Immature natural killer cell (primary cell): ENCODE measurements around the gene FOXL1. TPM values are rescaled to one million over a fixed set of nuclear protein-coding genes. Genes with fewer than 3 reads are reported as not detected.
A peak's percentile ranks its signal among the peaks of the same experiment; 100 is the strongest.

ENCODE experiments used
- DNase-seq, 3 donors: peaks; one replicate each; pipeline ENCODE4 v3.0.0; 2022; ENCODE audit warnings: mixed read lengths in 1 of 3
- H3K27ac Mint-ChIP-seq, 6 donors: one replicate each; pipeline ENCODE4 v1.8.0; 2020; ENCODE audit warnings: mixed read lengths in 6 of 6, mild to moderate bottlenecking in 5 of 6, inconsistent platforms in 4 of 6, moderate library complexity in 3 of 6
- H3K27me3 Mint-ChIP-seq, 3 donors: one replicate each; pipeline ENCODE4 v1.8.0; 2020 to 2021; ENCODE audit warnings: low read depth in 3 of 3, mild to moderate bottlenecking in 3 of 3, mixed read lengths in 3 of 3, moderate library complexity in 3 of 3, inconsistent platforms in 1 of 3
- H3K36me3 Mint-ChIP-seq, 3 donors: one replicate each; pipeline ENCODE4 v1.8.0; 2020; ENCODE audit warnings: mixed read lengths in 3 of 3, inconsistent platforms in 2 of 3, mild to moderate bottlenecking in 2 of 3
- H3K4me1 Mint-ChIP-seq, 2 donors: one replicate each; pipeline ENCODE4 v1.8.0; 2020; ENCODE audit warnings: inconsistent platforms in 2 of 2, mild to moderate bottlenecking in 2 of 2, mixed read lengths in 2 of 2, moderate library complexity in 1 of 2
- H3K4me3 Mint-ChIP-seq, 5 donors: one replicate each; pipeline ENCODE4 v1.8.0; 2020; ENCODE audit warnings: mild to moderate bottlenecking in 5 of 5, mixed read lengths in 5 of 5, inconsistent platforms in 3 of 5, moderate library complexity in 3 of 5
- H3K9me3 Mint-ChIP-seq, 6 donors: one replicate each; pipeline ENCODE4 v1.8.0; 2020; ENCODE audit warnings: mild to moderate bottlenecking in 6 of 6, mixed read lengths in 6 of 6, inconsistent platforms in 4 of 6, moderate library complexity in 3 of 6
- polyA plus RNA-seq, 3 donors: library from polyadenylated mRNA; unstranded; fragments of 300-500 nt; fragmentation: Illumina TruSeq; gene quantifications; one replicate each; pipeline ENCODE4 v1.2.3, GENCODE V29; 2021

The FOXL1 gene
- polyA plus RNA-seq, 3 donors from 2014 or later, result not detected

DNA sequence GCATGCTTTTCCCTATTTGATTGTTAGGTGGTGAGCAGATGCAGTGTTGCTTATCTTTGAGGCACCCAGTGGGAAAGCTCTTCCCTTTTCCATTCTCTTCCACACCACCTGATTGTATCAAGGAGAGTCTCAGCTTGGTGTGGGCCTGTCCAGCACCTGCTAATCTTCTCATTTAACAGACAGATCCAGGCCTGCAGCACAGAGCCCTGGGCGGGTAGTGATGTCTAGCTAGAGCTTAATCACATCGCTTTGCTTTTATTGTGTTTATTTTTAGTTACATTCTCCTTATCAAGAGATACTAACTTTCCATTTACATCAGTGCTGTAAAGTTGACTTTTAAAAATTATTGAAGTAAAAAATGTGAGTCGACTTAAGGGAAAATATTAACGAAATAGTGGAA, 24.2 kb downstream of the FOXL1 start:
- H3K27me3 Mint-ChIP-seq, result peaks cover 4 to 13% (median 4%) of the 10 kb centered on the region in 3 donors
- peak overlapping the region in 2 of 5 donors; percentile 36 to 46 for H3K4me3 Mint-ChIP-seq
- DNase-seq, result no peak
- H3K9me3 Mint-ChIP-seq, result no peaks in the 10 kb centered on the region
- H3K27ac Mint-ChIP-seq, result no peak overlapping the region
- peaks cover 12 to 13% of the 10 kb centered on the region in 2 donors for H3K4me1 Mint-ChIP-seq
- no peaks in the 10 kb centered on the region for H3K36me3 Mint-ChIP-seq

GRCh38 chr16:86604436-86605193, 26.3 kb downstream of the FOXL1 start:
- Mint-ChIP-seq H3K9me3 (no peaks in the 10 kb centered on the region), H3K27ac (peak overlapping the region; percentile 32 to 91 (median 81)), H3K4me3 (peak overlapping the region; percentile 83 to 94 (median 89)), H3K36me3 (no peaks in the 10 kb centered on the region), H3K27me3 (peaks cover 2 to 9% (median 4%) of the 10 kb centered on the region in 3 donors), H3K4me1 (peaks cover 12 to 13% of the 10 kb centered on the region in 2 donors)
- peak; percentile 41 to 60 (median 43) for DNase-seq

DNA sequence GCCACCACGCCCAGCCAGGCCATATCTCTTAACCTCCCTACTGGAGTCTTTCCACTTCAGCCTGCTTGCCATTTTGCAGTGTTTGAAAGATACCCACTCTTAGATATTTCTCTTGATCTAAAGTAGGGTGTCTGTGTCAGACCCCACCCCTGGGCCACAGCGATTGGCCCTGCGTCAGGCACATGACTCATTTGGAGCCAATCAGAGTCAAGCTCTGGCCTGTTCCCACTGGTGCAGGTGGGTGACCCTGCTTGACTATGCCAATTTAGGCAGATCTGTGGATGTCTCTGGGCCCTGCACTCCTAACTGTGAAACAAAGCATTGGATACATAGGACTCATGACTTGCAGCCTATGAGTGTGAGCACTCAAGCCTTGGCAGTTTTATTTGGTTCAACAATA, 27.6 kb downstream of the FOXL1 start:
- H3K4me3 Mint-ChIP-seq, result peak overlapping the region; percentile 37 to 73 (median 59)
- H3K9me3 Mint-ChIP-seq, result no peaks in the 10 kb centered on the region
- peaks cover 2 to 9% (median 2%) of the 10 kb centered on the region in 3 donors for H3K27me3 Mint-ChIP-seq
- no peaks in the 10 kb centered on the region for H3K36me3 Mint-ChIP-seq
- H3K4me1 Mint-ChIP-seq, result peaks cover 12 to 13% of the 10 kb centered on the region in 2 donors
- no peak overlapping the region for H3K27ac Mint-ChIP-seq
- no peak for DNase-seq

- H3K27me3 Mint-ChIP-seq, result peaks cover 0 to 7% (median 2%) of the 10 kb centered on the region in 3 donors
- H3K27ac Mint-ChIP-seq, result no peak overlapping the region
- no peak for DNase-seq
- peaks cover 12 to 13% of the 10 kb centered on the region in 2 donors for H3K4me1 Mint-ChIP-seq
- no peaks in the 10 kb centered on the region for H3K36me3 Mint-ChIP-seq
- no peak overlapping the region for H3K4me3 Mint-ChIP-seq
- H3K9me3 Mint-ChIP-seq, result no peaks in the 10 kb centered on the region
These were observed 30.0 kb downstream of the FOXL1 start for GRCh38 chr16:86608301-86608747.

DNA sequence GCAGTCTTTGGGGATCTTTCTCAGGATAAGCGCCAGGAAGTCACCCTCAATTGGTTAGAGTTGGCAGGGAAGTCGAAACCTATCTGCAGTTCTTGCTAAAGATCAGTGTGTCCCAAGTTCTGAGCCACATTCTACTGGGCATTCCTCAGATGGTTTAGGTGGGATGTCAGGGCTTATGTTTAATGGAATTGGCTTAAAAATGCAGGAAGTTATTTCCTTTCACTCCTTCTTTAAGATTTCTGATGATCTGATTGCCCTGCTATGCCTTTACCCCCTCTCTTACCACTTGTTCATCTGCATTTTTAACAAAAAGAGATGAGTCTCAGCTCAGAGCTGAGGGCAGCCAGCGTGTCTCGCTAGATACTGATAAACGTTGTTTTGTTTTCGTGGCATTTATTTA, 30.8 kb downstream of the FOXL1 start:
- no peaks in the 10 kb centered on the region for H3K9me3 Mint-ChIP-seq

DNA sequence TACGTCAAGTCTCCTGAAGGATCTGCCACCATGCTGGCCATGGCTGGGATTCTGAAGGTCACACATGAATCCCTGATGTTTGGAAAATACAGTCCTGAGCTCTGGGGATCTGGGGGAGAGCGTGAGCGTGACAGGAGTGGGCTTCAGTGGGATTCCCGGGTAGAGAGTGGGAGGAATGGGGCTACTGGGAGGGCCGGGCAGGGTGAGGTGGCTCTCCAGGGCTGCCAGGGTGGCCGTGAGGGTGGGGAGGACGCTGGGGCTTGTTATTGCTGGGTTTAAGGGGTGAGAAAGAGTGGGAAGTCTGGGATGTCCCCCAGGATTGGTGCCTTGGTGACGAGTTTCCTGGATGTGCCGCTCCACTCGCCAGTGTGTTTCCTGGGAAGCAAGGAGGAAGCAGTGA, 31.3 kb downstream of the FOXL1 start:
- Mint-ChIP-seq H3K27me3 (peaks cover 0 to 4% (median 2%) of the 10 kb centered on the region in 3 donors), H3K4me1 (peaks cover 6 to 7% of the 10 kb centered on the region in 2 donors), H3K27ac (no peak overlapping the region), H3K36me3 (no peaks in the 10 kb centered on the region), H3K4me3 (no peak overlapping the region), H3K9me3 (no peaks in the 10 kb centered on the region)
- no peak for DNase-seq

More for the DNA sequence above, 30.8 kb downstream of the FOXL1 start:
- Mint-ChIP-seq H3K4me1 (peaks cover 11 to 13% of the 10 kb centered on the region in 2 donors), H3K27ac (no peak overlapping the region), H3K27me3 (peaks cover 0 to 7% (median 2%) of the 10 kb centered on the region in 3 donors), H3K4me3 (no peak overlapping the region), H3K36me3 (no peaks in the 10 kb centered on the region)
- no peak for DNase-seq

- no peak for DNase-seq
- no peaks in the 10 kb centered on the region for H3K9me3 Mint-ChIP-seq
- no peaks in the 10 kb centered on the region for H3K36me3 Mint-ChIP-seq
- no peaks in the 10 kb centered on the region for H3K4me1 Mint-ChIP-seq
- no peak overlapping the region for H3K27ac Mint-ChIP-seq
- H3K4me3 Mint-ChIP-seq, result no peak overlapping the region
- peaks cover 0 to 6% (median 2%) of the 10 kb centered on the region in 3 donors for H3K27me3 Mint-ChIP-seq
These were observed 32.6 kb downstream of the FOXL1 start for GRCh38 chr16:86610779-86611524.

DNA sequence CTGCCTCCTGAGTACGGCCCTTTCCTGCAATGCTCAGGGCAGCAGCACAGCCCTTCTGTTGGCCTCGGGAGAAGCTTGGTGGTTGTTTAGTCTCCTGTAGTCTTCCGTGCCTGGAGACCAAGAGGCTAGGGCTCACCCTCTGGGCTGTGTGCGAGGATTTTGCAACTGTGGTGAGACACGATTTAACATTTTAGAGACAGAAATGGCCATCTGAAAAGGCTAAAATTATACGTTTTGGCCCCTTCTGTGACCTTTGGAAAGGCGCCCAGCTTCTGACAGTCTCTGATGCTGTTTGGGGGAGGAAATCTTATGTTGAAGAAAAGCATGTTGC, 33.1 kb downstream of the FOXL1 start:
- no peak overlapping the region for H3K4me3 Mint-ChIP-seq
- no peaks in the 10 kb centered on the region for H3K9me3 Mint-ChIP-seq
- H3K4me1 Mint-ChIP-seq, result no peaks in the 10 kb centered on the region
- H3K27me3 Mint-ChIP-seq, result peaks cover 0 to 6% (median 2%) of the 10 kb centered on the region in 3 donors
- no peaks in the 10 kb centered on the region for H3K36me3 Mint-ChIP-seq
- no peak overlapping the region for H3K27ac Mint-ChIP-seq
- DNase-seq, result no peak

- H3K36me3 Mint-ChIP-seq, result no peaks in the 10 kb centered on the region
- peaks cover 0 to 4% (median 2%) of the 10 kb centered on the region in 3 donors for H3K27me3 Mint-ChIP-seq
- DNase-seq, result no peak
- H3K9me3 Mint-ChIP-seq, result no peaks in the 10 kb centered on the region
- no peaks in the 10 kb centered on the region for H3K4me1 Mint-ChIP-seq
- no peak overlapping the region for H3K27ac Mint-ChIP-seq
- H3K4me3 Mint-ChIP-seq, result no peak overlapping the region
These were observed 33.6 kb downstream of the FOXL1 start for GRCh38 chr16:86611941-86612340.

DNA sequence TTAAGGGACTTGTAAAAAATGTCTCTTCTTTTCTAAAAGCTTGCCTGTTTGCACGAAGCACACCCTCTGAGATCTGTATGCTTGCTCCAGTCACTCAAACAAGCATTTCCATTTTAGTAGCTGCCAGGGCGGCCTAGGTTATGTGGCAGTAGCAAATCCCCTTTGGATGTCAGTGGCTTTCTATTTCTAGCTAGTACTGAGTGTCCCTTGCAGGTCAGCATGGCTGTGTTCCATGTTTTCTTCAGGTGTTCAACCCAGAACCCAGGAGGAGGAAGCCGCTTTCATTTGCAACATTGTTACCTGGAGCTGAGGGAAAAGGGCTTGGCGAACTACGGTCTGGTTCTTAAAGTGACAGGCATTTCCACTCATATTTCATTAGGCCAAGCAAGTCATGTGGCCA, 36.4 kb downstream of the FOXL1 start:
- H3K27ac Mint-ChIP-seq, result no peak overlapping the region
- H3K4me1 Mint-ChIP-seq, result no peaks in the 10 kb centered on the region
- no peak overlapping the region for H3K4me3 Mint-ChIP-seq
- DNase-seq, result no peak
- no peaks in the 10 kb centered on the region for H3K9me3 Mint-ChIP-seq
- peaks cover 2 to 4% (median 2%) of the 10 kb centered on the region in 3 donors for H3K27me3 Mint-ChIP-seq
- H3K36me3 Mint-ChIP-seq, result no peaks in the 10 kb centered on the region

DNA sequence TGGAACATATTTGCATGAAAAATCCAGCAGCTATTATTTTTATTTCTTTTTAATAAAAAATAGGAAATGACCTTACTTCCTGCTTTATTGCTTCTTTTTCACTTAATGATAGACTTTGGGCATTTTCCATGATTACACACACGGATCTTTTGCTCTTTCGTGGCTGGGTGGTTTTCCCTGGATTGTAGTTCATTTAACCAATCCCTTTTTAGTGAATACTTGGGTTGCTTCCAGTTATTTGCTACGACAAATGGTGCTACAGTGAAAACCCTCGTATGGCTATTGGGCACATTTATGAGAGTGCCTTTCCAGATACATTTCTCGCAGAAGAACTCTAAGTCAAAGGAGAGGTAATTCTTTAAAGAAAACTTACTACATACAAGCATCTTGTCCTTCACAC, 38.6 kb downstream of the FOXL1 start:
- no peak overlapping the region for H3K4me3 Mint-ChIP-seq
- H3K4me1 Mint-ChIP-seq, result no peaks in the 10 kb centered on the region
- H3K9me3 Mint-ChIP-seq, result no peaks in the 10 kb centered on the region
- no peak overlapping the region for H3K27ac Mint-ChIP-seq
- H3K27me3 Mint-ChIP-seq, result peaks cover 0 to 3% (median 2%) of the 10 kb centered on the region in 3 donors
- H3K36me3 Mint-ChIP-seq, result no peaks in the 10 kb centered on the region
- DNase-seq, result no peak

GRCh38 chr16:86618431-86619238, 40.3 kb downstream of the FOXL1 start:
- no peak overlapping the region for H3K4me3 Mint-ChIP-seq
- no peak overlapping the region for H3K27ac Mint-ChIP-seq
- peaks cover 3 to 7% (median 3%) of the 10 kb centered on the region in 3 donors for H3K27me3 Mint-ChIP-seq
- no peaks in the 10 kb centered on the region for H3K36me3 Mint-ChIP-seq
- DNase-seq, result no peak
- H3K4me1 Mint-ChIP-seq, result no peaks in the 10 kb centered on the region
- no peaks in the 10 kb centered on the region for H3K9me3 Mint-ChIP-seq

GRCh38 chr16:86619239-86619794, 41.0 kb downstream of the FOXL1 start:
- no peak for DNase-seq
- Mint-ChIP-seq H3K9me3 (no peaks in the 10 kb centered on the region), H3K4me1 (no peaks in the 10 kb centered on the region), H3K36me3 (no peaks in the 10 kb centered on the region), H3K27me3 (peaks cover 3 to 7% (median 3%) of the 10 kb centered on the region in 3 donors), H3K4me3 (no peak overlapping the region), H3K27ac (no peak overlapping the region)
